H9 (cell line): ENCODE results near the gene TMEM242. TPM values are rescaled to one million over a fixed set of nuclear protein-coding genes. Genes with fewer than 3 reads are reported as not detected.

ENCODE experiments used
- DNase-seq: peaks from one replicate; pipeline ENCODE4 v3.0.0-alpha.2; 2017
- H2AFZ ChIP-seq: one replicate; pipeline ENCODE4 v1.6.1; 2013; ENCODE audit warnings: mild to moderate bottlenecking, low read length, control low read depth, moderate library complexity
- H2AK5ac ChIP-seq: 2 replicates; pipeline ENCODE4 v1.6.1; 2013; ENCODE audit warnings: low read length, control low read depth, mixed read lengths; ENCODE audit not compliant: insufficient read length
- H2BK120ac ChIP-seq: one replicate; pipeline ENCODE4 v1.6.1; 2013; ENCODE audit warnings: low read depth, mild to moderate bottlenecking, low read length, control low read depth, inconsistent platforms; ENCODE audit not compliant: poor library complexity, severe bottlenecking
- H2BK12ac ChIP-seq: 2 replicates; pipeline ENCODE4 v1.6.1; 2013; ENCODE audit warnings: low read length, control low read depth, mixed read lengths, low read depth; ENCODE audit not compliant: insufficient read length
- H2BK15ac ChIP-seq: 2 replicates; pipeline ENCODE4 v1.6.1; 2013; ENCODE audit warnings: low read depth, low read length, control low read depth
- H2BK20ac ChIP-seq: one replicate; pipeline ENCODE4 v1.6.1; 2013; ENCODE audit warnings: low read depth, mild to moderate bottlenecking, low read length, control low read depth, inconsistent platforms; ENCODE audit not compliant: poor library complexity, severe bottlenecking
- H2BK5ac ChIP-seq: 2 replicates; pipeline ENCODE4 v1.6.1; 2013; ENCODE audit warnings: low read length, control low read depth, mixed read lengths; ENCODE audit not compliant: insufficient read length
- H3K14ac ChIP-seq: 2 replicates; pipeline ENCODE4 v1.6.1; 2013; ENCODE audit warnings: low read length, control low read depth; ENCODE audit not compliant: insufficient read depth
- H3K18ac ChIP-seq: 2 replicates; pipeline ENCODE4 v1.6.1; 2013; ENCODE audit warnings: low read depth, mild to moderate bottlenecking, mixed read lengths, low read length, control low read depth; ENCODE audit not compliant: insufficient read length
- H3K23ac ChIP-seq: 2 replicates; pipeline ENCODE4 v1.6.1; 2013; ENCODE audit warnings: low read length, control low read depth, mixed read lengths, low read depth; ENCODE audit not compliant: insufficient read length
- H3K23me2 ChIP-seq: 2 replicates; pipeline ENCODE4 v1.6.1; 2013; ENCODE audit warnings: low read depth, mild to moderate bottlenecking, mixed read lengths, low read length, control low read depth; ENCODE audit not compliant: insufficient read length, poor library complexity, severe bottlenecking
- H3K27ac ChIP-seq: 2 replicates; pipeline ENCODE4 v1.5.1; 2013; ENCODE audit warnings: low read length, control low read depth, mixed read lengths, low read depth; ENCODE audit not compliant: insufficient read length
- H3K27me3 ChIP-seq: 2 replicates; pipeline ENCODE4 v1.6.1; 2013; ENCODE audit warnings: low read length, control low read depth, inconsistent platforms; ENCODE audit not compliant: insufficient read depth
- H3K4ac ChIP-seq: 2 replicates; pipeline ENCODE4 v1.6.1; 2013; ENCODE audit warnings: low read depth, mild to moderate bottlenecking, control low read depth, inconsistent platforms, low read length, moderate library complexity
- H3K4me1 ChIP-seq: 2 replicates; pipeline ENCODE4 v1.6.1; 2013; ENCODE audit warnings: low read length, control low read depth, inconsistent platforms; ENCODE audit not compliant: insufficient read depth
- H3K4me2 ChIP-seq: 2 replicates; pipeline ENCODE4 v1.6.1; 2013; ENCODE audit warnings: low read length, control low read depth, mixed read lengths; ENCODE audit not compliant: insufficient read length, insufficient read depth
- H3K56ac ChIP-seq: 2 replicates; pipeline ENCODE4 v1.6.1; 2013; ENCODE audit warnings: low read depth, mild to moderate bottlenecking, mixed read lengths, low read length, control low read depth; ENCODE audit not compliant: insufficient read length
- H3K79me1 ChIP-seq: 2 replicates; pipeline ENCODE4 v1.6.1; 2013; ENCODE audit warnings: low read depth, mild to moderate bottlenecking, moderate library complexity, low read length, control low read depth, inconsistent platforms; ENCODE audit not compliant: insufficient read depth, poor library complexity, severe bottlenecking
- H3K79me2 ChIP-seq: 2 replicates; pipeline ENCODE4 v1.6.1; 2013; ENCODE audit warnings: low read length, control low read depth, inconsistent platforms; ENCODE audit not compliant: insufficient read depth
- H3K9ac ChIP-seq: 2 replicates; pipeline ENCODE4 v1.6.1; 2013; ENCODE audit warnings: low read length, control low read depth, mixed read lengths; ENCODE audit not compliant: insufficient read length; ENCODE audit errors: extremely low read depth
- H3K9me3 ChIP-seq: one replicate; pipeline ENCODE4 v1.6.1; 2013; ENCODE audit warnings: low read depth, low read length, inconsistent platforms; ENCODE audit not compliant: control insufficient read depth
- H3T11ph ChIP-seq: one replicate; pipeline ENCODE4 v1.6.1; 2013; ENCODE audit warnings: mild to moderate bottlenecking, low read length, control low read depth, inconsistent platforms
- H4K20me1 ChIP-seq: one replicate; pipeline ENCODE4 v1.6.1; 2013; ENCODE audit not compliant: control insufficient read depth, insufficient read length, insufficient read depth
- H4K5ac ChIP-seq: 2 replicates; pipeline ENCODE4 v1.6.1; 2013; ENCODE audit warnings: low read depth, mild to moderate bottlenecking, mixed read lengths, low read length, control low read depth; ENCODE audit not compliant: insufficient read length
- H4K8ac ChIP-seq: replicated peaks from 2 replicates; pipeline ENCODE4 v1.6.1; 2013; ENCODE audit warnings: low read length, control low read depth, mixed read lengths, low read depth; ENCODE audit not compliant: insufficient read length
- H4K91ac ChIP-seq: 2 replicates; pipeline ENCODE4 v1.6.1; 2013; ENCODE audit warnings: low read depth, mild to moderate bottlenecking, moderate library complexity, mixed read lengths, low read length, control low read depth; ENCODE audit not compliant: insufficient read length
- H3K27ac Mint-ChIP-seq, 3 experiments: 2 replicates in 2 of 3; 3 replicates in 1 of 3; pipeline ENCODE4 v1.8.0; 2020 to 2021; ENCODE audit warnings: mixed read lengths in 3 of 3, mild to moderate bottlenecking in 1 of 3, moderate library complexity in 1 of 3
- H3K27me3 Mint-ChIP-seq: 2 replicates; pipeline ENCODE4 v1.8.0; 2021; ENCODE audit warnings: low read depth, mild to moderate bottlenecking, moderate library complexity, mixed read lengths
- H3K36me3 Mint-ChIP-seq, 3 experiments: 2 replicates in 2 of 3; 3 replicates in 1 of 3; pipeline ENCODE4 v1.8.0; 2020 to 2021; ENCODE audit warnings: low read depth in 3 of 3, mixed read lengths in 3 of 3; ENCODE audit not compliant: insufficient read depth in 1 of 3
- H3K4me1 Mint-ChIP-seq, 2 experiments: 2 replicates each; pipeline ENCODE4 v1.8.0; 2020; ENCODE audit warnings: mixed read lengths in 2 of 2
- H3K4me3 Mint-ChIP-seq, 2 experiments: 2 replicates in 1 of 2; 3 replicates in 1 of 2; pipeline ENCODE4 v1.8.0; 2020 to 2021; ENCODE audit warnings: mild to moderate bottlenecking in 2 of 2, mixed read lengths in 2 of 2, moderate library complexity in 1 of 2
- H3K9me3 Mint-ChIP-seq, 2 experiments: 2 replicates in 1 of 2; 3 replicates in 1 of 2; pipeline ENCODE4 v1.8.0; 2020; ENCODE audit warnings: mild to moderate bottlenecking in 2 of 2, mixed read lengths in 2 of 2, moderate library complexity in 1 of 2
- CTCF ChIP-seq: fragments of 200-600 bp; sonication (generic); conservative IDR thresholded peaks from 3 replicates; pipeline ENCODE4 v1.8.0; 2021; ENCODE audit warnings: antibody characterized with exemption, mild to moderate bottlenecking
- WGBS: extraction: QIAGEN DNeasy Blood & Tissue Kit; methylation state at CpG from one replicate; pipeline ENCODE4 v1.1.7; 2013; ENCODE audit warnings: missing lambda C conversion rate, low lambda C conversion rate, mixed read lengths; ENCODE audit not compliant: insufficient read length; ENCODE audit errors: extremely low coverage; 5-methylcytosine and 5-hydroxymethylcytosine counted together
- total RNA-seq: library from RNA; stranded (reverse); gene quantifications from 2 replicates; pipeline ENCODE4 v1.2.1, GENCODE V29; 2021

The TMEM242 gene
- total RNA-seq, 1 experiment from 2014 or later: 10.5 TPM

- Histone ChIP-seq H3K27me3 (no peaks in the 10 kb centered on the region), H3K23ac (no peak overlapping the region), H3T11ph (no peak overlapping the region), H4K8ac (no peak overlapping the region), H2BK20ac (no peak overlapping the region), H3K79me2 (no peaks in the 10 kb centered on the region), H2BK12ac (no peak overlapping the region), H3K9me3 (no peaks in the 10 kb centered on the region), H2BK120ac (no peak overlapping the region), H3K4me2 (no peak overlapping the region), H3K23me2 (no peaks in the 10 kb centered on the region), H4K5ac (no peak overlapping the region), H2BK5ac (no peak overlapping the region), H3K27ac (no peak overlapping the region), H2BK15ac (no peak overlapping the region), H2AK5ac (no peak overlapping the region), H3K4me1 (no peaks in the 10 kb centered on the region), H4K91ac (no peak overlapping the region), H2AFZ (no peak overlapping the region), H3K9ac (no peak overlapping the region), H3K79me1 (no peaks in the 10 kb centered on the region), H4K20me1 (no peaks in the 10 kb centered on the region), H3K4ac (no peak overlapping the region), H3K14ac (no peak overlapping the region), H3K18ac (no peak overlapping the region), H3K56ac (no peak overlapping the region)
- H3K4me1 Mint-ChIP-seq: peaks cover 0 to 11% of the 10 kb centered on the region in 2 experiments; a peak in 2 of 4 replicates
- H3K27ac Mint-ChIP-seq: no peak overlapping the region
- H3K9me3 Mint-ChIP-seq: peaks cover 6 to 8% of the 10 kb centered on the region in 2 experiments; a peak in 4 of 5 replicates
- H3K36me3 Mint-ChIP-seq: peaks cover 0 to 8% (median 0%) of the 10 kb centered on the region in 3 experiments; a peak in 2 of 7 replicates
- TF ChIP-seq CTCF: 0 out of 3 replicates have a peak, but pooled peaks have one; percentile 14
- peaks cover 9% of the 10 kb centered on the region for H3K27me3 Mint-ChIP-seq
- no CpG with 5 or more reads among the region's 14 CpGs for WGBS
- no peak overlapping the region for H3K4me3 Mint-ChIP-seq
- DNase-seq: no peak
Observed at GRCh38 chr6:157246771-157247484, 76.4 kb downstream of the TMEM242 start.
